ENCODE data around the gene PDLIM1. TPM values are rescaled to one million over a fixed set of nuclear protein-coding genes. Genes with fewer than 3 reads are reported as not detected.

PDLIM1 gene
- polyA plus RNA-seq, 1 of the 3 experiments (the other 2 are of a cell fraction) = 97.2 TPM

GRCh38 chr10:95250856-95251255, 39.9 kb downstream of the PDLIM1 start:
- Histone ChIP-seq H4K20me1 (ENCODE audit: insufficient read depth) (no peaks in the 10 kb centered on the region), H3K9me2 (no peaks in the 10 kb centered on the region), H3K4me1 (ENCODE audit: control insufficient read depth in 1 of 2, insufficient read depth in 2 of 2, low read depth in 1 of 2, low read length in 1 of 2) (peaks cover 2 to 8% of the 10 kb centered on the region in 2 experiments; a peak in 3 of 4 replicates), H3F3A (replicated peaks; ENCODE audit: insufficient read depth) (peaks cover 25% of the 10 kb centered on the region), H3K36me3 (replicated peaks in 1 of 2; ENCODE audit: control insufficient read depth in 1 of 2, insufficient read depth in 2 of 2, low read length in 1 of 2) (peaks cover 4 to 11% of the 10 kb centered on the region in 2 experiments), H3K27me3 (ENCODE audit: insufficient read depth) (no peaks in the 10 kb centered on the region), H3K4me2 (no peak overlapping the region), H3K27ac (ENCODE audit: low read depth in 2 of 2, low read length in 1 of 2) (no peak overlapping the region), H3K9ac (no peak overlapping the region), H3K79me2 (ENCODE audit: insufficient read depth) (peaks cover 41% of the 10 kb centered on the region; the same call in 1 of the 2 replicates), H3K9me3 (no peaks in the 10 kb centered on the region), H2AFZ (ENCODE audit: low read depth) (no peak overlapping the region), H3K4me3 (ENCODE audit: low read depth in 2 of 2, low read length in 1 of 2) (no peak overlapping the region)
- DNase-seq = no peak
- ChIA-PET POLR2A (no interaction called here), CTCF (interaction anchor here (0.7 to 14.1 kb wide), 3 partner anchors 8 to 112 kb away, joined by 3 to 404 read pairs (median 5); no protein-coding TSS in a partner anchor)
- WGBS (ENCODE audit: low lambda C conversion rate) = 98% methylated on average over 4 of the region's 4 CpGs
- TF ChIP-seq CHD2 (IDR thresholded peaks at IDR 0.05; ENCODE audit: low read length, partially characterized antibody) (no peak), USF1 (IDR thresholded peaks at IDR 0.05; ENCODE audit: borderline replicate concordance, low read depth) (no peak), TEAD4 (IDR thresholded peaks at IDR 0.05; ENCODE audit: borderline replicate concordance, insufficient read depth) (no peak), MXI1 (IDR thresholded peaks at IDR 0.05; ENCODE audit: low read depth, low read length) (no peak), RXRA (IDR thresholded peaks at IDR 0.05; ENCODE audit: borderline replicate concordance, low read depth) (no peak), IRF3 (IDR thresholded peaks at IDR 0.05; ENCODE audit: low read depth, low read length) (no peak), EP300 (IDR thresholded peaks at IDR 0.05; ENCODE audit: borderline replicate concordance in 1 of 2, low read depth in 1 of 2, low read length in 1 of 2) (no peak), RFX5 (IDR thresholded peaks at IDR 0.05; ENCODE audit: low read length) (no peak), PBX3 (IDR thresholded peaks at IDR 0.05) (no peak), YY1 (IDR thresholded peaks at IDR 0.05; ENCODE audit: low read depth) (no peak), NFIC (IDR thresholded peaks at IDR 0.05; ENCODE audit: borderline replicate concordance) (no peak), GABPA (IDR thresholded peaks at IDR 0.05; ENCODE audit: low read depth) (no peak), POLR2AphosphoS5 (IDR thresholded peaks at IDR 0.05; ENCODE audit: low read depth, low read length) (no peak)

- peaks cover 10 to 18% of the 10 kb centered on the region in 2 experiments for H3K36me3 ChIP-seq (replicated peaks in 1 of 2; ENCODE audit: control insufficient read depth in 1 of 2, insufficient read depth in 2 of 2, low read length in 1 of 2)
- H3K9me3 ChIP-seq = no peaks in the 10 kb centered on the region
- TF ChIP-seq ELF1 (IDR thresholded peaks at IDR 0.05) (no peak), GABPA (IDR thresholded peaks at IDR 0.05; ENCODE audit: low read depth) (no peak), RAD21 (IDR thresholded peaks at IDR 0.05; ENCODE audit: low read length) (no peak), CHD2 (IDR thresholded peaks at IDR 0.05; ENCODE audit: low read length, partially characterized antibody) (no peak), RXRA (IDR thresholded peaks at IDR 0.05; ENCODE audit: borderline replicate concordance, low read depth) (no peak), TEAD4 (IDR thresholded peaks at IDR 0.05; ENCODE audit: borderline replicate concordance, insufficient read depth) (no peak), ZBTB33 (IDR thresholded peaks at IDR 0.05; ENCODE audit: borderline replicate concordance, low read depth) (no peak)
- no peaks in the 10 kb centered on the region for H4K20me1 ChIP-seq (ENCODE audit: insufficient read depth)
- peaks cover 18% of the 10 kb centered on the region for H3F3A ChIP-seq (replicated peaks; ENCODE audit: insufficient read depth)
- H3K27me3 ChIP-seq (ENCODE audit: insufficient read depth) = no peaks in the 10 kb centered on the region
- no peak overlapping the region for H3K4me2 ChIP-seq
- no peak overlapping the region for H3K4me3 ChIP-seq (ENCODE audit: low read depth in 2 of 2, low read length in 1 of 2)
- POLR2A ChIA-PET = no interaction called here
- H3K9me2 ChIP-seq = no peaks in the 10 kb centered on the region
- 95% methylated on average over 3 of the region's 3 CpGs for WGBS (ENCODE audit: low lambda C conversion rate)
- H3K79me2 ChIP-seq (ENCODE audit: insufficient read depth) = peaks cover 30% of the 10 kb centered on the region; the same call in 1 of the 2 replicates
- H2AFZ ChIP-seq (ENCODE audit: low read depth) = no peak overlapping the region
- peaks cover 2 to 8% of the 10 kb centered on the region in 2 experiments; a peak in 3 of 4 replicates for H3K4me1 ChIP-seq (ENCODE audit: control insufficient read depth in 1 of 2, insufficient read depth in 2 of 2, low read depth in 1 of 2, low read length in 1 of 2)
- CTCF ChIA-PET = interaction anchor here (14.1 kb wide), 1 partner anchor 113 kb away, joined by 404 read pairs; no protein-coding TSS in a partner anchor
- H3K27ac ChIP-seq (ENCODE audit: low read depth in 2 of 2, low read length in 1 of 2) = no peak overlapping the region
- H3K9ac ChIP-seq = no peak overlapping the region
- DNase-seq = no peak
These were observed 41.3 kb downstream of the PDLIM1 start for GRCh38 chr10:95249467-95249866.

All from SK-N-SH (cell line).